Right lobe of liver (tissue), 6 donors: ENCODE data around the gene NTNG2. TPM values are rescaled to one million over a fixed set of nuclear protein-coding genes. Genes with fewer than 3 reads are reported as not detected.

Source experiments
- ATAC-seq, 4 donors: fragments of 200-7000 bp; cut with Tn5 transposase; one replicate each; pipeline ENCODE4 v1.9.1; 2020; ENCODE audit warnings: mild to moderate bottlenecking in 4 of 4, moderate library complexity in 4 of 4
- DNase-seq, 3 donors: peaks; one replicate each; pipeline ENCODE4 v3.0.0-alpha.2; 2020
- H3K27ac ChIP-seq, 3 donors: fragments of 200-600 bp; one replicate each; pipeline ENCODE4 v1.8.0; 2022
- H3K27me3 ChIP-seq, 2 donors: fragments of 200-600 bp; one replicate each; pipeline ENCODE4 v1.8.0; 2022
- H3K36me3 ChIP-seq, 4 donors: fragments of 200-600 bp; sonication (generic) in 1 of 4; one replicate each; pipeline versions ENCODE4 v1.5.1 to v1.8.0; 2017 to 2022; ENCODE audit warnings: control low read depth in 1 of 4
- H3K4me1 ChIP-seq, 4 donors: fragments of 200-600 bp; sonication (generic) in 1 of 4; one replicate each; pipeline versions ENCODE4 v1.5.1 to v1.8.0; 2017 to 2022; ENCODE audit warnings: control low read depth in 1 of 4
- H3K4me3 ChIP-seq, 3 donors: fragments of 200-600 bp; one replicate each; pipeline ENCODE4 v1.8.0; 2022
- H3K9me3 ChIP-seq, 4 donors: fragments of 200-600 bp; sonication (generic) in 1 of 4; one replicate each; pipeline versions ENCODE4 v1.5.1 to v1.8.0; 2017 to 2022; ENCODE audit warnings: control low read depth in 1 of 4
- POLR2A ChIP-seq: fragments of 450-650 bp; IDR thresholded peaks from one replicate; pipeline ENCODE4 v1.6.1; 2017; ENCODE audit warnings: antibody characterized with exemption, mild to moderate bottlenecking
- WGBS: methylation state at CpG from one replicate; pipeline ENCODE4 v1.1.6; 2018; ENCODE audit warnings: low coverage, low lambda C conversion rate; ENCODE audit not compliant: insufficient coverage; ENCODE audit errors: missing lambda C conversion rate; 5-methylcytosine and 5-hydroxymethylcytosine counted together
- intact Hi-C, 2 donors: fragments of 100-400 bp; cut with DNase I; formaldehyde crosslinking; loops; one replicate each; pipeline versions ENCODE4 v1.11.2 to v1.14.1; 2022
- total RNA-seq, 6 experiments: library from RNA; depleted of rRNA in 2 of 6; stranded (reverse); fragments of >200 nt in 2 of 6; fragmentation: NEBNext Ultra II Directional in 3 of 6; extraction: Animal tissue kit (Norgen Biotek cat#: 25700) in 3 of 6; gene quantifications; one replicate each; pipeline versions ENCODE4 v1.1.0 to v1.2.4, GENCODE V29; 2016 to 2023
- TF ChIP-seq, protein P1 (sequence below), 4 donors: fragments of 200-600 bp in 3 of 4; fragments of 450-650 bp in 1 of 4; IDR thresholded peaks; one replicate each; pipeline versions ENCODE4 v1.5.1 to v1.8.0; 2016 to 2022; ENCODE audit warnings: antibody characterized with exemption in 4 of 4, mild to moderate bottlenecking in 2 of 4
- donor health status: DM: no; HTN: yes; CAD: no.
- donor health status: DM: no; HTN: no; CAD: no.
- donor health status: DM: no; HTN: no; CAD: no.
- donor health status: DM: no; HTN: yes; CAD: no.
- donor health status: DM: no; HTN: yes; CAD: no.

The NTNG2 gene
- total RNA-seq, 6 experiments from 2014 or later: 0.12 to 1.6 (median 0.24) TPM

- ATAC-seq: no peak
These were observed 25.3 kb downstream of the NTNG2 start for GRCh38 chr9:132187121-132187620.

GRCh38 chr9:132190966-132191365, 29.1 kb downstream of the NTNG2 start:
- H3K4me1 ChIP-seq: no peaks in the 10 kb centered on the region
- H3K27me3 ChIP-seq: no peaks in the 10 kb centered on the region
- ATAC-seq (no peak), DNase-seq (no peak)
- H3K9me3 ChIP-seq: no peaks in the 10 kb centered on the region
- H3K27ac ChIP-seq: no peak overlapping the region
- intact Hi-C loops: no loop called here
- TF ChIP-seq, protein P1, sequence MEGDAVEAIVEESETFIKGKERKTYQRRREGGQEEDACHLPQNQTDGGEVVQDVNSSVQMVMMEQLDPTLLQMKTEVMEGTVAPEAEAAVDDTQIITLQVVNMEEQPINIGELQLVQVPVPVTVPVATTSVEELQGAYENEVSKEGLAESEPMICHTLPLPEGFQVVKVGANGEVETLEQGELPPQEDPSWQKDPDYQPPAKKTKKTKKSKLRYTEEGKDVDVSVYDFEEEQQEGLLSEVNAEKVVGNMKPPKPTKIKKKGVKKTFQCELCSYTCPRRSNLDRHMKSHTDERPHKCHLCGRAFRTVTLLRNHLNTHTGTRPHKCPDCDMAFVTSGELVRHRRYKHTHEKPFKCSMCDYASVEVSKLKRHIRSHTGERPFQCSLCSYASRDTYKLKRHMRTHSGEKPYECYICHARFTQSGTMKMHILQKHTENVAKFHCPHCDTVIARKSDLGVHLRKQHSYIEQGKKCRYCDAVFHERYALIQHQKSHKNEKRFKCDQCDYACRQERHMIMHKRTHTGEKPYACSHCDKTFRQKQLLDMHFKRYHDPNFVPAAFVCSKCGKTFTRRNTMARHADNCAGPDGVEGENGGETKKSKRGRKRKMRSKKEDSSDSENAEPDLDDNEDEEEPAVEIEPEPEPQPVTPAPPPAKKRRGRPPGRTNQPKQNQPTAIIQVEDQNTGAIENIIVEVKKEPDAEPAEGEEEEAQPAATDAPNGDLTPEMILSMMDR (IDR thresholded peaks at IDR 0.05): no peak
- TF ChIP-seq POLR2A: no peak
- H3K4me3 ChIP-seq: no peak overlapping the region
- 65% methylated on average over 5 of the region's 10 CpGs for WGBS
- H3K36me3 ChIP-seq: no peaks in the 10 kb centered on the region

More at GRCh38 chr9:132187121-132187620, 25.3 kb downstream of the NTNG2 start:
- no peak for TF ChIP-seq POLR2A
- TF ChIP-seq, protein P1 (IDR thresholded peaks at IDR 0.05): no peak
- H3K9me3 ChIP-seq: no peaks in the 10 kb centered on the region
- H3K4me3 ChIP-seq: no peak overlapping the region
- no peak overlapping the region for H3K27ac ChIP-seq
- no peaks in the 10 kb centered on the region for H3K27me3 ChIP-seq
- no peaks in the 10 kb centered on the region for H3K36me3 ChIP-seq
- intact Hi-C loops: no loop called here
- WGBS: 19% methylated on average over 7 of the region's 14 CpGs
- H3K4me1 ChIP-seq: no peaks in the 10 kb centered on the region
- DNase-seq: no peak

- no peak for ATAC-seq
- Histone ChIP-seq H3K4me3 (no peak overlapping the region), H3K4me1 (no peaks in the 10 kb centered on the region), H3K27me3 (no peaks in the 10 kb centered on the region), H3K9me3 (no peaks in the 10 kb centered on the region), H3K36me3 (no peaks in the 10 kb centered on the region), H3K27ac (no peak overlapping the region)
- no peak for DNase-seq
- TF ChIP-seq, protein P1 (IDR thresholded peaks at IDR 0.05): no peak
- TF ChIP-seq POLR2A: no peak
- intact Hi-C loops: no loop called here
- WGBS: 51% methylated on average over 6 of the region's 11 CpGs
These were observed 30.9 kb downstream of the NTNG2 start for GRCh38 chr9:132192728-132193127.

DNA sequence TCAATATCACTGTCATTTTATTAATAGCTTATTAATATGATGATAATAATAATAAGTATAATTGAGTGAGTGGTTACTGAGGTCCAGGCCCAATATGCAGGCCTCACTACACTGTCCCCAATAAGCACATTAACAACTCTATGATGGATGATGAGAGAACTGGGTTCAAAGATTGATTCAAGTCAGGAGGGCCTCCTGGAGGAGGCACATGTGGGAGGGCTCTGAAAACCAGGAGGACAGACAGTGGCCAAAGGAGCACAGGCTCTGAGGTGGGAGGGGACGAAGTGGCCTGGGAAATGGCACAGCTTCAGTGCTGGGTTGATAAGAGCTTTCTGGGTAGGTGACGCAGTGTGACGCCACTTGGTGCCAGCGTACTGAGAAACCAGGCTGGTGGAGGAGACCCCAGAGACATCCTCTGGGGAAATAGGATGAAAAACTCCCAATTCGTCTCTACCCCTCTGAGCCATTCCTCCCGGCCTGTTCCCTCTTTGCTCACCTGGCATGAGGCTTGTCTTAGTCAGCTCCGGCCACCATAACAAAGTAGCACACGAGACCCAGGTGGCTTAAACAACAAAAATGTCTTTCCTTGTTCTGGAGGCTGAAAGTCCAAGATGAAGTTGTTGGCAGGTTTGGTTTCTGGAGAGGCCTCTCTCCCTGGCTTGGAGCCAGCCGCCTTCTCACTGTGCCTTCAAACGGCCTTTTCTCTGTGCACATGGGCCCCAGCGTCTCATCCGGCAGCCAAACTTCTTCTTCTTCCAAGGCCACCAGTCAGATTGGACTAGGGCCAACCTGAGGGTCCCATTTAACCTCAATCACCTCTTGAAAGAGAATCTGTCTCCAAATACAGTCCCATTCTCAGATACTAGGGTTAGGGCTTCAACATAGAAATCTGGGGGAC, 31.6 kb downstream of the NTNG2 start:
- intact Hi-C loops: no loop called here
- no peak for ATAC-seq
- H3K27me3 ChIP-seq: no peaks in the 10 kb centered on the region
- DNase-seq: no peak
- H3K9me3 ChIP-seq: no peaks in the 10 kb centered on the region
- no peak overlapping the region for H3K27ac ChIP-seq
- H3K4me1 ChIP-seq: no peaks in the 10 kb centered on the region
- no peaks in the 10 kb centered on the region for H3K36me3 ChIP-seq
- WGBS: 70% methylated on average over 11 of the region's 12 CpGs
- H3K4me3 ChIP-seq: no peak overlapping the region
- TF ChIP-seq, protein P1 (IDR thresholded peaks at IDR 0.05): no peak
- no peak for TF ChIP-seq POLR2A
